Stimulated activated CD4-positive, alpha-beta T cell treated with anti-CD3 and anti-CD28 coated beads, TNF-alpha, amount 100 ng/mL, for 1 hour (primary cell): ENCODE measurements around the gene THRB.
"Not testable (repeated sequence)": the region's sequence is repeated elsewhere in the genome, so short reads cannot be mapped to it uniquely, and the experiment has no call there.

ENCODE experiments used
- DNase-seq, 3 donors: peaks; one replicate each; pipeline ENCODE4 v3.0.0-alpha.2; 2020; ENCODE audit warnings: low read depth in 3 of 3, low spot score in 1 of 3

Gene THRB

DNA sequence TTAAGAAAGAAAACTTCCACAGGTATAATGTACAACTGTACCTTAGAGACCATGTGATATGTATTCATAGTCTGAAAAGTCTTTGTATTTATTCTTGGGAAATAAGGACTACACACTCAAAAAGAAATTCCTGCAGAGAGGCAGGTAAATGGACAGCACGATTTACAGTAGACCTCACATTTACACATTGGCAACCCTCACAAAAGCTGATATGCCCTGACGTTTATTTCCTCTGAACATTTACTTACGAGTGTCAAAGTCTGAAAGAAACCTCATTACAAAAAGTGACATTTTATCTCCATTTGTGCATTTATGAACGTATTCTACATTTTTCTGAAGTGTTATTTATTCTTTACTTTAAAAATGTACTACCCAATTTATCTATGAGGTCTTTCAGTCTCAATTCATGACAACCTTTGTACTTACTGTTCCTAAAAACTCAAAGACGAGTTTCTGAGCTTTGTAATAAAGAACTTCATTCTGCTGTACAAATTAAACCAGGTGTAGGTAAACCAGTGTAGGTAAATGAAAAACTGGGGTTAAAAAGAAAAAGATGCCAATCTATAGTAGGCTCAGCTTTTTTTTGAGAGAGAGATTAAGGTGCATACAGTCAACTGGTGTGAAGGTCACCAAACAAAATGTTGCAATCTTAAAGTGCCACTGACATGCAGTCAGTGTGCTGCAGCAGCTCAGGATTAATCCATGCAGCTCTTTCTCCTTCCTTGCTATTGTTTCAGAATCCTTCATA lies 44.3 kb downstream of the THRB start:
- DNase-seq: no peak

DNA sequence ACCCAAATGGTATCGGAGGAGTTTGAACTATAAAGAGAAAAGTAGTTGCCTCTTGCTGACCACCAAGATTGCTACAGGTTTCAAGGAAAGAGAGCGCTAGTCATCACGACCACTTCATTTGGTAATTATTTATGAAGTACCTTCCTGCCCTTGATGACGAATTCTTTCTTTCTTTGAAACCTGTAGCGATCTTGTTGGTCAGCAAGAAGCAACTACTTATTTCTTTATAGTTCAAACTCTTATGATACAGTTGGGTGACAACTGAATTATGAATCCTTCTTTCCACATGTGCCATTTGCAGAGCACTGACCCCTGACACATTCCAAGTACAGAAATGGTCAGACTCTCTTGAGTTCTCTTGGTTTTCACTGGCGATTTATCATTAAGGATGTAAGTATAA lies 46.8 kb downstream of the THRB start:
- DNase-seq: no peak

DNA sequence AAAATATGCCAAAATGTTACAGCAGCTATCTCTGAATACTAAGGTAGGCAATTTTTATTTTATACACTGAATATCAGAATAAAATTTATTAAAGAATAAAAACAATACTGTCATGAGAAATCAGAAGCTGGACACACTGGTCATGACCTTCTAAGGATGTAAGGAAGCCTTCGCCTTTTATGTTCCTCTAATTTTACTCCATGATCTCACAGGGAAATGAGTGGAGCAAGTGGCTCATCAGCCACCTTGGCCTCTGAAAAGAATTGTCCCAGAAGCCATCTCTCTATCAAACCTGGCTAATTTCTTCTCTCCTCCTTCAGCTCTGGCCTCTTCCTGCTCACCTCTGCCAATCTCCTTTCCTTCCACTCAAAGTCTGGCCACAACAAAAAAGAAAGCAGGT lies 48.6 kb downstream of the THRB start:
- no peak for DNase-seq

DNA sequence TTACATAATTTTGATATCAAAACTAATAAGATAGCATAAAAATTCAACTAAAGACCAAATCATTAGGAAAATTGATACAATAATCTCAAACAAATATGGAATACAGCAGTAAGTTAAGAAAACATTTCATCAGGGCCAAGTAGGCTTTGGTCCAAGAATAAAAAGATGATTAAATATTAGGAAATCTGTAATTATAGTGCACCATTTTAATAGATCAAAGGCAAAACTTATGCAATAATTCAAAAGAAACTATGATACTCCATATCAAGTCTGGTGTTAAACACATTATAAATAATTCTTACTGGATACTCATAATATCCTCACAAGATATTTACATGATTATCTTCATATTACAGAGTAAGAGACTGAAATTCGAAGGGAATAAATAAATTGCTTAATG lies 51.2 kb downstream of the THRB start:
- DNase-seq: no peak

DNA sequence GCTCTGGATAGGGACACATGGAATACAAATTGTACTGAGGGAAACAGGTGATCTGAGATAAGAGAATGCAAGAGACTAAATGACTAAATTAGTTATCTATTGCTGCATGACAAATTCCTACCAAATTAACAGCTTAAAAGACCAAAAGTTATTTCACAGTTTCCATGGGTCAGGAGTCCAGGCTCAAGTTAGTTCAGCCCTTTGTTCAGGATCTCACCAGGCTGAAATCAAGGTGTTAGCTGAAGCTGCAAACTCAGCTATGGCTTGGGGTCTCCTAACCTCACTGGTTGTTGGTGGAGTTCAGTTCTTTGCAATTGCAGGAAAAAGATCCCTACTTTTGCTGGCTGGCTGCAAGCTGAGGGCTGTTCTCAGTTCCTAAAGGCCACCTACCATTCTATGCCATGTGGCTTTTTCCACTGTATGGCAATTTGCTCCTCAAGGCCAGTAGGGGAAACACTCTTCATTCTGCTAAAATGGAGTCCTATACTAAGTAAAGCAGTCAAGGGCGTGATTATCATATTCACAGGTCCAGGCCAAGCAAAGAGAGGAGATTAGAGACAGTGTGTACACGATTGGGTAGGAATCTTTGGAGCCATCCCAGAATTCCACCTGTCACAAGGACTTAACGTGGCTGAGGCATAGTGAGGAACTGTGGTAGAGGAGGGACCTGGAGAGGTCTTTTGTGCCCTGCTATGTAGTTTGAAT lies 53.7 kb downstream of the THRB start:
- no peak for DNase-seq

DNA sequence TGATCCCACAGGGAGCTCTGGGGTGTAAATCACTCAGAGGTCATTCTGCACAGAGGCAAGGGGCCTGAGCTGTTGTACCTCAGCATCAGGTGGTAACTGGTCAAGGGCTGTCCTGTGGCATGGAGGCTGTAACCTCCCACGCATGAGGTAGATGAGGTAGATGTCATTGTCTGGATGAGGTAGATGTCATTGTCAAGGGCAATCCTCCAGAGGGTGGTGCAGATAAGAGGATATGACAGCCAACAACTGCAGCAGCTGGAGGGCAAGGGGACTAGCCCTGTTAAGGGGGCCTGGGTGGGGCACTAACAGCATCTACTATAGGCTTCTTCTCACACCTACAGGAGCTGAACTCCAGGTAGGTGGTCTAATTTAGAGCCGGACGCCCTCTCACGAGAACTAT lies 55.6 kb downstream of the THRB start:
- no peak for DNase-seq

DNA sequence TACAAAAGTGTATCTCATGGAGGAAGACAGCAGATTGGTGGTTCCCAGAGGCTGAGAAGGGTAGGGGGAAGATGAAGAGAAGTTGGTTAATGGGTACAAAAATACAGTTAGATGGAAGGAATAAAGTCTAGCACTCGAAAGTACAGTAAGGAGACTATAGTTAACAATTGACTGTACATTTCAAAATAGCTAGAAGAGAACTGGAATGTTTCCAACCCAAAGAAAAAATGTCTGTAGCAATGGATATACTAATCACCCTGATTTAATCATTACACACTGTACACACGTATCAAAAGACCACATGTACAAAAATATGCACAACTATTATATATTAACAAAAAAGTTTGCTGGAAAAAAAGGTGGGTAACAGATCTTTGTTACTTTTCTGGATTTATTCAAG lies 57.3 kb downstream of the THRB start:
- DNase-seq: no peak

DNA sequence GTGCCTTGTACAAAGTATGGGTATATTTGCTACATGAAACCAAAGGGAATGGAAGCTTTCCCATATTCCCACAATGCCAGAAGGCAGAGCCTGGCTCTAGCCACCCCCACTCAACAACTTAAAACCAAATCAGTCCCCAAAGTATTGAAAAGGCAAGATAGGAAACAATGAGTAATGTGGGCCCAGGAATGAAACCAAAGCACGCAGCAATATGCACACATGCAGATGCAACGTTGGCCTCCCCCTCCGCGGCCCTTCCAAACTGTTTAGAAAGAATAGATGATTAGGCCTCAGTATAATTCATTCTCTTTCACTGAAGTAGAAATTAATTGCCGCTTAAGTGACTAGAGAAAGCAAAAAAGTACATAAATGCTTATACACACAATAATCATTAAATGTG lies 59.1 kb downstream of the THRB start:
- no peak for DNase-seq

DNA sequence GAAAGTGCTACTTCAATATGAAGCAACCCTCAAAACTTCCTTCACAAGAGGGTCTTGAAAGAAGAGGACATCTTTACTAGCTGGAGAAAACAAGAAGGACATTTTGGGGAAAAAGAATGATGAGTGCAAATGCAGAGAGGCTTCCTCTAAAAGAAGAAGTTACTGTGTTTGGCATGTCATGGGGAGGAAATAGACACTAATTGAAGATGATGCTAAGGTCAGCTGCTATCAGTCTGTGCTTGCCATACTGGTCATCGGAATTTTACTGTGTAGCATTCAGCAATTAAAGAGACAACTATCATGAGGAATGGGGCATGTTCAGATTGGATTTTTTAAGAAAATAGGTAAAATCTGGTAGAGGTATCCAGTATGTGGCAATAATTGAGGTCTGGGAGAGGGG lies 60.0 kb downstream of the THRB start:
- DNase-seq: no peak

DNA sequence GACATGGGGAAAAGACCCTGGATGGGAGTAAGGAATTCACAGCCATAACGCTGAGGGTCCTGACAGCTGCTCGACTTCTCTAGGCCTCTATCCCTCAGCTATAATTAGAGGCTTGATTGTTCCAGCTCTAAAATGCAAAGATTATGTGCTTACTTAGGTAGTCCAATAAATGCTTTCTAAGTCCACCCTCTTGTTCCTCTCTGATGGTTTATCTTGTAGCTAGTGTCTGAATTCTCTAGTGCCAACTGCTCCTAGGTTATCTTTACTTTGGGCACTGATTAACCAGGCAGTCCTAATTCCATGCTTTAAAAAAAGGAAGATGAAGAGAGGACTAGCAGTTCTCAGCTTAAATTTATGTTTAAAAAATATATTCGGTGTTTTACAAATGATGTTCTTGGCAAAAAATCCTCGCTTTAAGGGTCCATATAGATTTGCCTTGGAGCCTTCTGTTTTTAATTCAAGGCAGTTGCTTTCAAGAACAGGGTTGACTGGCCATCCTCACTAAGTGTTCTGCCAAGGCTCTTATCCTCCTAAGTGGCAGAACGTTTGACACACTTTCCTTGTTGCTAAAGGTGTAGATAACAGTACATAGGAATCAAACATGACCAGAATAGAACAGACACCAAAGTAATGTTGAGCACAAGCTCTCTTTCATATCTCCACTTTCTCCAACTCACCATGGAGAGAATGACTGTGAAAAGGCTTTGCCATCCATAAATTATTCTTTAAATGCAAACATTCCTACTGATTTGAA lies 60.6 kb downstream of the THRB start:
- no peak for DNase-seq

DNA sequence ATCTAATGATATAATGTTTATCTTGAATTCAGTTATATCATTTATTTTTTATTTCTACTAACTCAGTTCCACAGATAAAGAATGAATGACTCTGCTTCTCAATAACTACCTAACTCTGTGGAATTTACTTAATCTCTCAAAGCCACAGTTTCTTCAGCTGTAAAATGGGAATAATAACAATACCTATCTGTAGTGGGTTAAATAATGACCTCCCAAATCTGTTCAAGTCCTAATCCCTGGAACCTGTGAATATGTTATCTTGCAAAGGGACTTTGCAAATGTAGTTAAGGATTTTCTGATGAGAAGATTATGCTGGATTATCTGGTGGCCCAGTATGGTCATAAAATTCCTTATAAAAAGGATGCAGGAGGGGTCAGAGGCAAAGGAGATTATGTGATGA lies 61.7 kb downstream of the THRB start:
- DNase-seq: no peak

DNA sequence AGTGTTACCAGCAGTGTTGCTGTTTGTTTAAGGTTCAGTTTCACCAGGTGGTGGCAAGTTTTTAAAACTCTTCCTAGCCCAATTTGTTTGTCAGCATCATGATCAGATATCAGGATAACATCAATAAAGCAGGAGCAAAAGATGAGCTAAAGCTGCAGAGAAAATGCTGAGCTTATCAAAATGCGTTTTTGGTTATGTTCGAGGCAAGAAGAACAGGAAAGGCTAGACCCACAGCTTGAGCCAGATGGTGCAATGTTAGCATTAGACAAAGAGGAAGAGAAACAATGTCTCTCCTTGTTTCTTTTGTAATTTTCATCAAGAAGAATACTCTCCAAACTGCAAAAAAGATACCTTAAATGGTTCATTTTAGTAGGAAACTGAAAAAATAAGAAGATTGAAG lies 66.2 kb downstream of the THRB start:
- no peak for DNase-seq

DNA sequence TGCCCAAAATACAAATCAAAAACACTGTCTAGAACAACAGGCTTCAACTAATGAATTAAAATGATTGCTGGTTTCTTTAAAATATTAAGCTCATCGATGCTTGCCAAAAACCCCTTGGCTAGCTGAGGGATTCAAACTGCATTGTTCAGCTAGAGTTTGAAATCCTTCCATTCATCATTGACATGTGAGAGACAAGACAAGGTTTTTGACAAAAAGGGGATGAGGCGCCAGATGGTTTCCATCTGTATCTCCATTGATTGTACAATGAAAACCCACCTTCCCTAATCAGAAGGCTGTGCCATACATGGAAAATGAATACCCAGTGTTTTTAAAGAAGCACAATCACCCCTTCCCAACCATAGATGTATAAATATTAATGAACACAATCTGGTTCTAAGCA lies 67.8 kb downstream of the THRB start:
- no peak for DNase-seq

DNA sequence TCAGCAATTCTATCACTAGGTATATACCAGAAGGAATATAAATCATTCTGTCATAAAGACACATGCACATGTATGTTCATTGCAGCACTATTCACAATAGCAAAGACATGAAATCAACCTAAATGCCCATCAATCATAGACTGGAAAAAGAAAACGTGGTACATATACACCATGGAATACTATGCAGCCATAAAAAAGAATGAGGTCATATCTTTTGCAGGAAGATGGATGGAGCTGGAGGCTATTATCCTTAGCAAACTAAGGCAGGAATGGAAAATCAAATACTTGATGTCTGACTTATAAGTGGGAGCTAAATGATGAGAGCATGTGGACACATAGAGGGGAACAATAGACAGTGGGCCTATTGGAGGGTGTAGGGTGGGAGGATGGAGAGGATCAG lies 73.8 kb downstream of the THRB start:
- not testable (repeated sequence) for DNase-seq

DNA sequence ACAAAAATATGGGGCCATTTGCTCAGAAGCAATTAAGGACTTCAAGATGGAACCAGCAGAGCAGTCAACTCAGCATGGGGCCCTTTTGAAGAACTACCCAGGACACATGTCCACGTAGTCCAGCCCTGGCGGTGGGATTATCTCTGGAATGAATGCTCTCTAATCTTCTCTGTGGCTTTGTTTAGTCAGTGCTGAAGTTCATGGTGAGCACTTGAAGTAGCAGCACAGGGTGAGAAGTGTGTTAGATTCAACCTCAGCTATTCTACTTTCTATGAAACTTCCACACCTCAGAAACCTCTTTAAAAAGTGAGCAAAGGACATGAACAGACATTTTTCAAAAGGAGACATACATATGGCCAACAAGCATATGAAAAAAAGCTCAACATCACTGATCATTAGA lies 74.4 kb downstream of the THRB start:
- no peak for DNase-seq

DNA sequence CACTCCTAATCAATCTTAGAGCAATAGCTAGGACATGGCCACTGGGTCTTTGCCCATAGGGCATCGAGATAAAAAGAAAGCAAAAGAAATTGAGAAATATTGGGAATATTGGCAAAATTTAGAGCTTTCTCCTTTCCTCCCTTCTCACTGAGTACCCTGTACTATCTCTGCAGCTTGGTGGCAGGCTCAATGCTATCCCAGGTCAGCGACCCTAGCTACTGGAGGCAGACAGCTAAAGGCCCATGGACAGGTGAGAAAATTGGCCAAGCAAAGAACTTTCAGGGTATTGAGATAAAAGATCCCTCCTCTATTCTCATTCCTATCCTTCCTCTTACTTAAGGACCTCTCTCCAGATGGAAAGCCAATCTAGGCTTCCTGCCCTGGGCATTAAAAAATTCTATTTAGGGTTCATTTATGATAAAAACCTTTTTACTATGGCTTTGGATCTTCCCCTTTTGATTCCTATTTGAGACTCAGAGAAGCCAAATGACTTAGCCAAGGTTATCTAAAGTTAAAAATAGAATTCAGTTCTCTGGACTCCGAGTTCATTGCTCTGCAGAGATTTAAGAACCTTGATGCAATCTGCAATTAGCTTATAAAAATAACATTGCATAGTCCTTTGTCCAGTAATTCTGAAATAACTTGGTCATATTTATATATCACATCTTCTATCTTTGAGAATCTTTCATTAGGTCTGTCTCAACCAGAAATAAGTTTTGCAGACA lies 75.4 kb downstream of the THRB start:
- no peak for DNase-seq

DNA sequence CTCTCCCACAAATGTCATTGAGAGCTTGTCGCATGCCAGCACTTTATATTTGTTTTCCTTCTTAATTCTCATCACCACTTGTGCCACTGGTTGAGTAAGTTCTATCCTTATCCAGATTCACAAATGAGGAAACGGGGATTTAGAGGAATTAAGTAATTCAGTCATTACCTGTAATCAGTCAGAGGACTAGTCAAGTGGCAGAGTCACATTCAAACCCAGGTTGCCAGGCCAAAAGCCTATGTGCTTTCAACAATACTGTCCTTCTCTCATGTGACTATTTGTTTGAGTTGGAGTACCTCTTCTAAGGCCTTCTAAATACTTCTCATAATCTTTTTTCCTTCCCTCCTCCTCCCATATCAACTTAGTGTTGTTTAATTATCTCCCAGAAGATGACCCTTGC lies 76.9 kb downstream of the THRB start:
- DNase-seq: no peak

DNA sequence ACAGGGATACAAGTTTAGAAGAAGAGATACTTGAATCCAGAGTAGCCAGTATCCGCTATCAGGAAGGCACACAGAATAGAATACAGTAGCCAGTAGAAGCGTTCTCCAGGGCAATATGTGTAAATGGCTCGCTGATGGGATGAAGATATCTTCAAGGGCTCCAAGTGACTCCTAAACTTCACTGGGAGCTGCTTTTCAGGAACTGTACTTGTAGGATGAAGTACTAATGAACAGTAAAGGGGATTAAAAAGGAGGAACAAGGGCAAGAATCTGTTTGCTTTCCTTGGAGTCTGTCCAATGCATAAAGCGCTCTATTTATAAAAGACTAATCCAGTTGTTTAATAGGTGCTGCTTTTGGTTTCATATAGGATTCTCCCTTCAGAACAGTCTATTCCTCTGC lies 78.4 kb downstream of the THRB start:
- DNase-seq: no peak

DNA sequence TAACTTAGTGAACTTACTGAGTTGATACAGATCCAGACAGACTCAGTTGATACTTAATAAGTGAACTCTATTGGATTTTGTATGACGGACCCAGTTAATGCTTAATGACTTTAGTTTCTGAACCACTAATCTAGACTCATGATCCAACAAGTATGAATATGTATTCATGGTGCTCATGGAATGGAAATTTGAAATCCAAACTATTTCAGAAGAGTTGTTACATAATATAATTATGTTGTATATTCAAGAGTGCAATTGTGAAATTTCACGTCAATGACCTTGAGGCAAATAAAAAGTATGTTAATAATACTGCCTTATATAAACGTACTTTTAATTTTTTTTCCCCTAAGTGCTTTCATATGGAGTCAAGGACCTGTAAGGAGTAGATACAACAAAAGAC lies 78.8 kb downstream of the THRB start:
- DNase-seq: no peak

DNA sequence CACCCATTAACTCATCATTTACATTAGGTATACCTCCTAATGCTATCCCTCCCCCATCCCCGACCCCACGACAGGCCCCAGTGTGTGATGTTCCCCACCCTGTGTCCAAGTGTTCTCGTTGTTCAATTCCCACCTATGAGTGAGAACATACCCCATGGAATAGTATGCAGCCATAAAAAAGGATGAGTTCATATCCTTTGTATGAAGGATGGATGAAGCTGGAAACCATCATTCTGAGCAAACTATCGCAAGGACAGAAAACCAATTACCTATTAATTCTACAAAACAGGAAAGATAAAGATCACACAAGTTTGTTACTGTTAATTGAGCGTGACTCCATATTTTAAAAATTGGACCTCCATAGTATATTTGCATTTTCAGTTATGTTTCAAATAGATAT lies 81.0 kb downstream of the THRB start:
- not testable (repeated sequence) for DNase-seq

DNA sequence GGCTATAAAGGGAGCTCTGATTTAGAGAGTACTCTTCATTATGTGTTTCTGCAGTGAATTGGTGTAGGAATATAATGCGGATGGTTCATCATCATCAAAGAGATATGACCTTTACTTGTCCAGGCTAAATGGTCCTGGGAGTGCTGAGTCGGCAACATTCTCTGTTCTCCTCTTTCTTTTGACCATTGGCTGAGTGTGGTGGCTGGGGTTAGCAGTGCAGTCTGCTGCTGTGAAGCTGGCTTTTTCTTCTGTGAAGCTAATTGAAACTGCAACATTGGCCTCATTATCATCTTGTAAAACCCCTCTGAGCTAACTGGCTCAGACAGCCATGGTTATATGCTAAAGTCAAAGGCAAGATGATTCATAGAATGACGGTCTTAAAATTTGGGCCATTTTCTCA lies 83.8 kb downstream of the THRB start:
- DNase-seq: no peak
